ENCODE measurements around the gene APOA1. TPM values are rescaled to one million over a fixed set of nuclear protein-coding genes. Genes with fewer than 3 reads are reported as not detected.

The APOA1 gene
- total RNA-seq: 3.7 TPM
- long read RNA-seq, partial matches to known transcripts: 0 of 2 reads
- long read RNA-seq, other reads (novel, unspliced or antisense): 2 of 2 reads

DNA sequence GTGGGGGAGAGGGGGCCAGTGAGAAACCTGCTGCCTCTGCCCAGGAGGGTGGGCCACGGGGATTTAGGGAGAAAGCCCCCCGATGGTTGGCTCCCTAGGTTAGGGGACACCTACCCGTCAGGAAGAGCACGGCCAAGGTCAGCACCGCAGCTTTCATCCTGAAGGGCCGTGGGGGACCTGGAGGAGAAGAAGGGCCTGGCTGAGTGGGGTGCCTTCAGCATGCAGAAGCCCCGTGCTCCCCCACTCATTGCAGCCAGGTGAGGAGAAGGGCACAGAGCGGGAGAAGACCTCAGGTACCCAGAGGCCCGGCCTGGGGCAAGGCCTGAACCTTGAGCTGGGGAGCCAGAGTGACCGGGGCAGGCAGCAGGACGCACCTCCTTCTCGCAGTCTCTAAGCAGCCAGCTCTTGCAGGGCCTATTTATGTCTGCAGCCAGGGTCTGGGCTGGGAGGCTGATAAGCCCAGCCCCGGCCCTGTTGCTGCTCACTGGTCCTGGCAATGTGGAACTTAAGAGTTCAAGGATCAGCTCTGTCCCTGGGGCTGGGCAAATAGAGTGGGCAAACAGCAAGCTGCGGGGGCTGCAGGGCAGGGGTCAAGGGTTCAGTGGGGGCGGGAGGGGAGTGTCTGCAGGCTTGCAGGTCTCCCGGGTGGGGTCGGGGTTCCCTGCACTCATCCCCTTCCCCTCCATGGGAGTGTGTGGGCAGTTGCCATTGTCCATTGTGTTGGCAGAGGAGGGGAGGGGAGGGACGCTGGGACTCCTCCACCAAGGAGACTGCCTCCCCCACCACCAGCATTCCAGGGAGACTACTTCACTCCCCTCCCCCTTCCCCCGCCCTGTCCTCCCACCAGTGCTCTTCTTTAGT lies at the start of gene APOA1:
Gene APOA1, minus strand, starts transcription at position 392 of the 861 bp plus-strand sequence. Its CDS starts 235 bp downstream, at position 157.
- ATAC-seq: no peak
- DNase-seq: no peak
- Histone ChIP-seq H3K9me3 (no peaks in the 10 kb centered on the region), H3K27me3 (ENCODE audit: low read depth) (no peaks in the 10 kb centered on the region), H3K36me3 (peaks cover 2% of the 10 kb centered on the region), H3K4me3 (peak within 1 kb of the TSS; percentile 54), H3K4me1 (peaks cover 41% of the 10 kb centered on the region), H3K27ac (peak within 1 kb of the TSS; percentile 88)
- intact Hi-C loops (cut with DNase I): no loop called here
- TF ChIP-seq, protein P1, sequence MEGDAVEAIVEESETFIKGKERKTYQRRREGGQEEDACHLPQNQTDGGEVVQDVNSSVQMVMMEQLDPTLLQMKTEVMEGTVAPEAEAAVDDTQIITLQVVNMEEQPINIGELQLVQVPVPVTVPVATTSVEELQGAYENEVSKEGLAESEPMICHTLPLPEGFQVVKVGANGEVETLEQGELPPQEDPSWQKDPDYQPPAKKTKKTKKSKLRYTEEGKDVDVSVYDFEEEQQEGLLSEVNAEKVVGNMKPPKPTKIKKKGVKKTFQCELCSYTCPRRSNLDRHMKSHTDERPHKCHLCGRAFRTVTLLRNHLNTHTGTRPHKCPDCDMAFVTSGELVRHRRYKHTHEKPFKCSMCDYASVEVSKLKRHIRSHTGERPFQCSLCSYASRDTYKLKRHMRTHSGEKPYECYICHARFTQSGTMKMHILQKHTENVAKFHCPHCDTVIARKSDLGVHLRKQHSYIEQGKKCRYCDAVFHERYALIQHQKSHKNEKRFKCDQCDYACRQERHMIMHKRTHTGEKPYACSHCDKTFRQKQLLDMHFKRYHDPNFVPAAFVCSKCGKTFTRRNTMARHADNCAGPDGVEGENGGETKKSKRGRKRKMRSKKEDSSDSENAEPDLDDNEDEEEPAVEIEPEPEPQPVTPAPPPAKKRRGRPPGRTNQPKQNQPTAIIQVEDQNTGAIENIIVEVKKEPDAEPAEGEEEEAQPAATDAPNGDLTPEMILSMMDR (IDR thresholded peaks at IDR 0.05): no peak

DNA sequence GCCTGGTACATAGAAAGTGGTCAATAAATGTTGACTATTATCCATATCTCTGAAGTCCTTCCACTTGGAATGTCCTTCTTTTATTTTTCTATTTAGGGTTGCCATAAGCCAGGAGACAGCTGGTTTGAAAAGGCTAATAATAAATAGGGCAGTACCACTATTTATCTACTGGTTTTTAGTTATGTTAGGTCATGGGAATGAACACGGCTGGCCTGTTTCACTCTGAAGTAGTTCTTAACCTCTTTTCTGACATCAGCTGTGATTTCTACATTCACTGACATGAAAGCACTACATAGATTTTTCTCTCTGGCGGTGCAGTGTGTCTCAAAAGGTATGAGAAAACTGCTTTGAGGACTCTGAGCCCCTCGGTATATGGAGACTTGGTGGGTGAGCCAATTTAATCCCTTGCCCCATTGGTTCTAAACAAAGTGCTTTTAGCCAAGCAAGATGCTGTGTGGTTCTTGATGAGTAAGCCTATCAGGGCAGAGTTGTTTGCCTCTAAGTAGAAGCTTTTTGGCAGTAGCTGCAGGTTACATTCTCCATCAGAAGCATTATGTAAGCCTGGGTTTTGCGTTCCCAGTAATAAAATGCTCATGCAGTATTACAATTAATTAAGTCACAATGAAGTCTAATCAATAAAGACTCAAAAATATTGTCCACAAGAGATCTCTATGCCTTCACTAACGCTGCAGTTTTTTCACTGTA lies 48.7 kb upstream of the APOA1 start:
- ATAC-seq: peak in 1 of 2 donors; percentile 44
- no peaks in the 10 kb centered on the region for H3K9me3 ChIP-seq
- intact Hi-C loops (cut with DNase I): no loop called here
- no peak overlapping the region for H3K27ac ChIP-seq
- DNase-seq: no peak
- H3K4me1 ChIP-seq: peaks cover 11% of the 10 kb centered on the region
- H3K36me3 ChIP-seq: peaks cover 4% of the 10 kb centered on the region
- TF ChIP-seq, protein P1 (IDR thresholded peaks at IDR 0.05): no peak
- no peak overlapping the region for H3K4me3 ChIP-seq
- H3K27me3 ChIP-seq (ENCODE audit: low read depth): no peaks in the 10 kb centered on the region

DNA sequence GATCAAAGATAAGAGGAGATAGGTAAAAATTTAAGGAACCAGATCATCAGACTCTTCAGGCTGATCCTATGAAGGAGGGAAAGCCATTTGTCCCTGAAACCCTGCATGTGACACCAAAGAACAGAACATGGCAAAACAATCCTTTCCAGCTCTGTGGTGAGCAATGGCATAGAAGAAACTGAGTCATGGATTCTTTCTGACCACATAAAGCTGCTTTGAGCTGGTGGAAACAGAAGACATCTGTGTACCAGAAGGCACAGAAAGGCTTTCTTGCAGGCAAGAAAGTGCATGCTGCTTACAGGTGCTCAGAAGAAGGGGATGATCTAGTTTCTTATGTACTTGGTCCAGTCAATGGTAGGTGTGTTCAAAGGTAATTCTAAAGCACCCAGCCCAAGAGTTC lies 45.0 kb upstream of the APOA1 start:
- Histone ChIP-seq H3K36me3 (peaks cover 5% of the 10 kb centered on the region), H3K9me3 (no peaks in the 10 kb centered on the region), H3K4me1 (peaks cover 5% of the 10 kb centered on the region), H3K27me3 (ENCODE audit: low read depth) (no peaks in the 10 kb centered on the region), H3K4me3 (no peak overlapping the region), H3K27ac (no peak overlapping the region)
- ATAC-seq (no peak), DNase-seq (no peak)
- intact Hi-C loops (cut with DNase I): no loop called here
- TF ChIP-seq, protein P1 (IDR thresholded peaks at IDR 0.05): no peak

DNA sequence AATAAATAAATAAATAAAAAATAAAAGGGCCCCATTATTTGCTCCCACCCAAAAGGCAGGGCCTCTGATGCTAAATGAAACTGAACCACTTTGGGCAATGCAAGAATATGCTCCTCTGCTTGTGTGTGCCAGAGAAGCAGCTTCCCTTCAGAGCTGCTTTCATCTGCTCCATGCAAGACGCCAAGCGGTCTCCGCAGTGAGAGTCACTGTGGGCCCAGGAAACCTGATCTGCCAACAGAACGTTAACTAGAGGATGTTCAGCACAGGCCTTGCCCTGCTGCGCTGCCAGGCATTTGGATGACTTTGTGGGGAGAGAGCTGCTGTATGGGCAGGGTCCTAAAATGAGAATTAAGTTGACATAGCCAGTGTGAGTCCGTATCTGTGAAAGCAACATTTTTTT lies 43.7 kb upstream of the APOA1 start:
- H3K36me3 ChIP-seq: peaks cover 5% of the 10 kb centered on the region
- no peaks in the 10 kb centered on the region for H3K9me3 ChIP-seq
- TF ChIP-seq, protein P1 (IDR thresholded peaks at IDR 0.05): no peak
- H3K4me1 ChIP-seq: peaks cover 5% of the 10 kb centered on the region
- no peaks in the 10 kb centered on the region for H3K27me3 ChIP-seq (ENCODE audit: low read depth)
- no peak for DNase-seq
- intact Hi-C loops (cut with DNase I): no loop called here
- ATAC-seq: no peak
- H3K4me3 ChIP-seq: no peak overlapping the region
- no peak overlapping the region for H3K27ac ChIP-seq

DNA sequence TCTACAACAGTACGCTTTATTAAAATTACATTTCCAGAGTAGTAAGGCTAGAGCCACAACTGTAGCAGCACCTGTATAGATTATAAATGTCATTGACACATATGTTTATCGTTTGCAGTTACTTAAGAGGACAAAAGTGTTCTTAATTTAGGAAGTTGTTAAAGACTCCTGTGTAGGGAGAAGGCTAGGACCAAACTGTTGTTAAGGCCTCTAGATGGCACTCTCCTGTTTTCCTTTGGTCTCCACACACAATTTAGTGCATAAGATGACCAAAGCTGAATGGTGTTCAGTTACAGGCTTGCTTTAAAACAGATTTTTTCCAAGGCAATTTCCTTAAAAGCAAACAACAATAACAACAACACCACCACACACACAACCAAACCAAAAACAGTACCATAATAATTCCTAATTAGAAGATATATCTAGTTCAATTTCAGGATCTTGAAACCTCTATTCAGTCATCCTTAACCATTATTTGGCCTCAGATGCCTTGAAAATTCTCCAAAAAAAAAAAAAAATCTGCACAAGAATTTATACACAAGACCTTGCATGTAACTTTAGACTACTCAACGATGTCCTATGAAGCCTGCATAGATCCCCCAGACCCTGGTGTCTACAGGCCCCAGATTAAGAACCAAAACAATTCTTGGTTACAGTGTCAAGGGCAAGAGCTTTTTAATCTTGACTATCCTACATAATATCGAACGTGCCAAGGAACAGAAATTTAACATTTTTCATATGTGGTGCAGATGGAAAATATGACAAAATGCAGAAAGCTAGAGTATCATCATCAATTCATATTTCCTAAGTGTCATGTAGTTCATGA lies 42.6 kb upstream of the APOA1 start:
- TF ChIP-seq, protein P1 (IDR thresholded peaks at IDR 0.05): peak; percentile 70
- H3K4me1 ChIP-seq: peaks cover 5% of the 10 kb centered on the region
- no peak overlapping the region for H3K4me3 ChIP-seq
- ATAC-seq (peak; percentile 79 to 88), DNase-seq (no peak)
- H3K27ac ChIP-seq: no peak overlapping the region
- intact Hi-C loops (cut with DNase I): loop anchor here (5.0 kb wide), 1 partner anchor 227 kb away; no protein-coding TSS in a partner anchor
- H3K27me3 ChIP-seq (ENCODE audit: low read depth): no peaks in the 10 kb centered on the region
- H3K36me3 ChIP-seq: peaks cover 16% of the 10 kb centered on the region
- H3K9me3 ChIP-seq: no peaks in the 10 kb centered on the region
